HTR-8/SVneo (cell line): Measurements from ENCODE around the gene MROH9.

Source experiments
- DNase-seq: peaks from one replicate; pipeline ENCODE4 v3.0.0; 2011; ENCODE audit warnings: low spot score, mixed read lengths; ENCODE audit not compliant: insufficient read length
- FAIRE-seq: peaks from 2 replicates; lab custom pipeline; 2011; peaks lifted over from hg19 to GRCh38; lab: Jason Lieb, UNC

MROH9 gene

GRCh38 chr1:171062902-171063301 is 127.6 kb downstream of the MROH9 start:
- no peak for DNase-seq
- FAIRE-seq = no peak

- FAIRE-seq = no peak
- no peak for DNase-seq
These were observed 139.7 kb downstream of the MROH9 start for GRCh38 chr1:171075041-171075440.

- FAIRE-seq = no peak
- no peak for DNase-seq
These were observed 146.0 kb downstream of the MROH9 start for GRCh38 chr1:171081314-171081753.

- FAIRE-seq = no peak
These were observed 146.4 kb downstream of the MROH9 start for GRCh38 chr1:171081763-171082201.

GRCh38 chr1:171082606-171083005 is 147.3 kb downstream of the MROH9 start:
- no peak for FAIRE-seq
- no peak for DNase-seq

More at GRCh38 chr1:171081763-171082201, 146.4 kb downstream of the MROH9 start:
- no peak for DNase-seq

- FAIRE-seq (no peak), DNase-seq (no peak)
These were observed 147.9 kb downstream of the MROH9 start for GRCh38 chr1:171083222-171083621.

- DNase-seq (no peak), FAIRE-seq (no peak)
These were observed 148.8 kb downstream of the MROH9 start for GRCh38 chr1:171084091-171084490.

GRCh38 chr1:171084870-171085269 is 149.5 kb downstream of the MROH9 start:
- DNase-seq (no peak), FAIRE-seq (no peak)

- no peak for DNase-seq
- no peak for FAIRE-seq
These were observed 152.6 kb downstream of the MROH9 start for GRCh38 chr1:171087896-171088295.

- no peak for DNase-seq
- FAIRE-seq = no peak
These were observed 155.3 kb downstream of the MROH9 start, which contains the start of gene FMO3 for GRCh38 chr1:171090604-171091003. TSS of gene FMO3 (plus strand) at chr1:171090905. CDS start at chr1:171092659, 1,754 bp downstream.

GRCh38 chr1:171103862-171104261 is 168.5 kb downstream of the MROH9 start:
- no peak for FAIRE-seq
- no peak for DNase-seq

GRCh38 chr1:171107262-171107940 is 172.1 kb downstream of the MROH9 start:
- no peak for DNase-seq
- FAIRE-seq = no peak

GRCh38 chr1:171107969-171108368 is 172.6 kb downstream of the MROH9 start:
- DNase-seq (no peak), FAIRE-seq (no peak)

- FAIRE-seq (no peak), DNase-seq (no peak)
These were observed 174.6 kb downstream of the MROH9 start for GRCh38 chr1:171109966-171110365.

- DNase-seq = no peak
- FAIRE-seq = no peak
These were observed 175.4 kb downstream of the MROH9 start for GRCh38 chr1:171110621-171111326.

GRCh38 chr1:171112119-171112518 is 176.8 kb downstream of the MROH9 start:
- no peak for FAIRE-seq
- DNase-seq = no peak

GRCh38 chr1:171113382-171113781 is 178.0 kb downstream of the MROH9 start:
- FAIRE-seq (no peak), DNase-seq (no peak)
